GDM1 (cell line): ENCODE measurements around the gene PCBD1.

ENCODE experiments used
- DNase-seq: peaks from one replicate; lab custom pipeline; 2025; lab: John Stamatoyannopoulos, UW

PCBD1 gene

GRCh38 chr10:70917226-70917625, 28.9 kb upstream of the PCBD1 start:
- DNase-seq, result no peak

DNA sequence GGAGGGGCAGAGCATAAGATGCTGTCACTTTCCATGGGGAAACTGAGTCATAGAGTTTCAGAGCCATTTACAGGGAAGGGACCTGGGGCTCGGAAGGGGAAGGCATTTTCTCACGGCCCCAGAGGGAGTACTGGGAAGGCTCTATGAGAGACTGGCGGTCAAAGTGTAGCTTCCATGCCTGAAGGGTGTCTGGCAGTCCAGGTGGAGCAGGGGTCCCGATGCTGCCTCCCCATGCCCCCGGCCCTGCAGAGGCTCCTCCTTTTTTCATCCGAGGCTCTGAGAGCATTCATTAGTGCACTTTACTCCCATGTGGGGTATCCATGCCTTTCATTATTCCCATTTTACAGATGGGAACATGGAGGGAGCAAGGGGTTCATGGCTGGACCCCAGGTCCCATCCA, 27.9 kb upstream of the PCBD1 start:
- no peak for DNase-seq

DNA sequence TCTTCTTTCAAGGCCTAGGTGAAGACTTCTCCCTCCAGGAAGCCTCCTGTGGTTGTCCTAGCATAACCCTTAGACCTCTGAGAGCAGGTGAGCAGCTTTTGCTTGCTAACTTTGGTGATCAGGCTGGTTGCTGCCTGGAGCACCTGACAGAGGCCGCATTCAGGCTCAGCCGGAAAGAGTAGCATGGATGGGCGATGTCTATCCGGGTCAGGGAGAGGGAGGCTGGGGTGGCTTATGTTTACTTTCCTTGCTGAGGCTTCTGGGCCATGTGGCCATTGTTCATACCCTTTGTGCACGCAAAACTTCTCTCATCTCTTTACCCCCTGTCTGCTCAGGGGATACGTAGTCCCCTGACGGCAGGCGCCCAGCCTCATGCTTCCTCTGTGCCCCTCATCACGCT, 27.4 kb upstream of the PCBD1 start:
- DNase-seq, result no peak

DNA sequence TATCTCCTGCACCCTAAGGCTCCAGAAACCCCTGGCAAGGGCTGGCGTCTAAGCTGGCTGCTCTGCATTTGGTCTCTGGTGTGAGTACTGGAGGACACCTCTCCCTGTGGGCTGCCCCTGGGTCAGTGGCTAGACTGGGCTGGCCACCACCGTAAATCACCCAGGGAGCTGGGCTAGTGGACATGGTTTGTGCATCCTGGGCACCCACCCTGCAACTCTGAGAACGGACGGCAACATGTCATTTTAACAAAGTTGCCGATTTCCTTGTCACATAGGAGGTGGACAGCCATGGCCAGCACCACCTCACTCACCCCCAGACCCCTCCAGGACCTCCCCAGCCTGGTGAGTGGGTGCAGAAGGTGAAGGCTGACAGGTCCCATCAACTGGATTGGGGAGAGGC, 26.8 kb upstream of the PCBD1 start:
- no peak for DNase-seq

- no peak for DNase-seq
These were observed 26.0 kb upstream of the PCBD1 start for GRCh38 chr10:70914316-70914864.

DNA sequence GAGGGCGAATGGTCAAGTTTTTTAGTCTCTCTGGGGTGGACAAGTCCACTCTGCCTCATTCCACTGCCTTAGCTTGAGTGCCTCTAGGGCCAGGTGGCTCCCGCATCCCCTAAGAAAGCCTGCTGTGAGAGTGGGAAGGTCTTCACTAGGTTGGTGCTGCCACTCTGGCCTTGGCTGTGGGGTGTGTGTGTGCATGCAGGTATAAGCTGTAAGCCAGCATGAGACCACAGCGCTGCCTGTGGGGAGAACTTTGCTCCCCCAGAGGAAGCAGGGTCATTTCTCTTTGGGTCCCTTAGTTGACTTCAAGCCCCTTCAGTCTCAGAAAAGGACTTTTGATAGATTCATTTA, 25.5 kb upstream of the PCBD1 start:
- DNase-seq, result no peak

- DNase-seq, result no peak
These were observed 25.0 kb upstream of the PCBD1 start for GRCh38 chr10:70913191-70913892.

DNA sequence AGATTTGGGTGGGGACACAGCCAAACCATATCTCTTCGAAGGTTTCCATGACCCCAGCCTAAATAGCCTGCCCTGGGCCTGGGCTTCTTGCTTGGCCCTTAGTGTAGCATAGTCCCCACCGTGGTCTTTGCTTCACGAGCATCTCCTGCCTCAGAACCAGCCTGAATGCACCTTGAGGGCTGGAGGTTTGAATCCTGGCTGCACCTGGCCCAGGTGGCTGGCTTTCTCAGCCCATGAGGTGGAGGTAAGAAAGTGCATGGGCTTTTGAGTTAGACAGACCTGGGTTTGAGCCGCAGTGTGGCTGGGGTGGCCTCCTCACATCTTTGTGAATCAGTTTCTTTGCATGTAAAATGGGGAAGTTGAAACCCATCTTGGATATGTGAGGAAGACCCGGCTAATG, 24.2 kb upstream of the PCBD1 start:
- no peak for DNase-seq

DNA sequence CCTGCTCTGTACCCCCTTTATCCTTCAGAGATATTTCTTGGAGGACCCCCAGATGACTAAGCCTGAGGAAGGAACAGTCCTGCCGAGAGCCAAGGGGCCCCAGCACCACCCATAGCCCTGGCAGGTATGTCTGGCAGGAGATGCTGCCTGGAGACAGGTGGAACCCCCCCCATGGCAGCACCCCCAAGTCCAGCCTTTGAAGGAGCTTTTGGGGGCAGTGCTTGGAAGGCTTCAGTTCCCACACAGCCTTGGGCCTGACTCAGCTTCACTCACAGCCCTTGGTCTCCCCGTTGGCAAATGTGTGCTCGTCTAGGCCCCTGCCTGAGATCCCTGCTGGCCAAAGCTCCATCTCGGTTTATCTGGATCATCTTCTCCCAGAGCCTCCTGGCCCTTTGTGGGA, 23.0 kb upstream of the PCBD1 start:
- no peak for DNase-seq

DNA sequence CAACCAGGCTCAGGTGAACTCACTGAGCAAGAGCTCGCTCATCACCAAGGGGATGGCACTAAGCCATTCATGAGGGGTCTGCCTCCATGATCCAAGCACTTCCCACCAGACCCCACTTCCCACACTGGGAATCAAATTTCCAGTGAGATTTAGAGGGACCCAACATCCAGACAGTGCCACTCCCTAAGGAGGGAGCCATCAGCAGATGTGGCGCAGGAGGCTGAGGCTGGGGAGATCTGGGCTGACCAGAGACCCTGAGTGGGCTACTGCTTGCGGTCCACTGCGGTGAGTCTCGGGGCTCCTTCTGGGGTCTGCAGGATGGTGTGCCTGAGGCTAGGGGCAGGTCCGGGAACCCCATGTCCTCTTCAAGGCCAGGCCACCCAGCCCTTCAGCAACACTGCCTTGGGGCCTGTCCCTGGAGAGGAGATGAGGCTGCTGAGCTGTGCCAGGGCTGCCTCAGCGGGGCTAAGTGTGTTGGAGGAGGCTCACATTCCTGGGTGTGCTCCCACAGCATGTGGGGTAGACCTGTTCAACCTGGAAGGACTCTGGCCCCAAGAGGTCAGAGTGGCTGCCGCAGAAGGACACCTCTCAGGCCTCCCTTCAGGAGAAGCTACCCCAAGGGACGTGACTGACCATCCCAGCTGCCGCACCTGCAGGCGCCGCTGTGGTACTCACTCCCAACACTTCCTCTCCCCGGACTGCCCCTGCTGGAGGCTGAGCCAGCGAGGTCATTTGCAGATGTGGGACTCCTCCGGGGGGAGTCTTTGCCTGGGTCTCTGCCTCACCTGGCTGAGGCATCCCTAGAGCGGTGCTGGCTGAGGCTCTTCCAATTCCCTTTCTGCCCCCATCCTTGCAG, 22.3 kb upstream of the PCBD1 start:
- DNase-seq, result no peak

DNA sequence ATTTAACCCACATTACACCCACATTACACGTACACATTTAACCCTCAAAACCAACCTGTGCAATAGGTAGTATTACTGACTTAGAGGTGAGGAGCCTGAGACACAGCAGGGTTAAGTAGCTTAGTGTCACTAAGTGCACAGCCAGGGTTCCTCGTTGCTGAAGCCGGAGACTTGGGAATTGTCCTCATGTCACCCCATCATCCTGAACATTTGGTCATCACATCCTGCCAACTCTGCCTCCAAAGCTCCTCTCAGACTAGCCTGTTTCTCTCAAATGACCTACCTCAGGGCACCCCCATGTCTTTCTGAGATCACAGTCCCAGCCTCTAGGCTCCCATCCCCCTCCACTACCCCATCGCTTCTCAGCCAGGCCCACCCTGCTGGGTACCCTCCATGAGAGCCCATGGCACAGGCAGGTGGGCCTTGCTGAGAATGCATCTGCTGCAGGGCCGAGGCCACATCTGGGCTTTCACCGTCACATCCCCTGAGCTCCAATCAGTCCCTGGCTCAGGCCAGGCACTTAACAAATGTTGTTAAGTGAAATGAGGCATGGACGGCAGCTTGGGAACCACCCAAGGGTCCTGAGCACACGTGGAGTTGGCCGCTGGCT, 21.1 kb upstream of the PCBD1 start:
- no peak for DNase-seq

DNA sequence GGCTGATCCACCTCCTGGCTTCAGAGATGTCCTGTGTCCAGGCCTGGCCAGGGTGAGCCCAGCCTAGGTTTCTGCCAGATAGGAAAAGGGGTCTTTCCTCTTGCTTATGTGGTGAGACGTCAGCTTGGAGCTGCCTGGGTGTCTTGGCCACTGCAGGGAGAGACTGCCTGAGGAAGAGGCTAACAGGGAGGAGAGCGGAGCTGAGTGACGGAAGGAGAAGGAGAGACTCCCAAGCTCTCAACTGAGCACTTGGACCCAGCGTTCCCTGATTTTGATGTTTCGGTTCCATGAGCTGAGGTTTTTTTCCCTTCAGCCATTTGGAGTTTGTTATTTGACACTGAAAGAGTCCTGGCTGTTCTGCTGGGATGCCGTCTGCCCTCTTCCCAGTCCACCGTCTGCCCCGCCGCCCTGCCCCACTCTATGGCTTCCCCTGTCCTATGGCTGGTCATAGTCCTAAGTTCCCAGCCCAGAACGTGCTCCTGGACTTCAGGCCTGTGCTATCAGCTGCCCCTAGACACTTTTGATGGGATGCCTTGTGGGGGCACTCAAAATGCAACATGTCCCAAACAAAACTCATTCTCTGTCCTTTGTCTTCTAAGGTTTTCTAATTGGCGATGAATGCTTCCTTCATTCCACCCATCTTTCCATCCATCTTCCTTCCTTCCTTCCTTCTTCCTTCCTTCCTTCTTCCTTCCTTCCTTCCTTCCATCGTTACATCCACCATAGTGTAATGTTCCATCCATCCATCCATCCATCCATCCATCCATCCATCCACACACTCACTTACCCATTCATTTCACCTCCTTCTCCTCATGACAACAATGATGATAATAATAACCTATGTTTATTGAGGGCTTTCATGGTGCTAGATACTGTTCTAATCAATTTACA, 20.3 kb upstream of the PCBD1 start:
- DNase-seq, result no peak

GRCh38 chr10:70907637-70908405, 19.5 kb upstream of the PCBD1 start:
- DNase-seq, result no peak

DNA sequence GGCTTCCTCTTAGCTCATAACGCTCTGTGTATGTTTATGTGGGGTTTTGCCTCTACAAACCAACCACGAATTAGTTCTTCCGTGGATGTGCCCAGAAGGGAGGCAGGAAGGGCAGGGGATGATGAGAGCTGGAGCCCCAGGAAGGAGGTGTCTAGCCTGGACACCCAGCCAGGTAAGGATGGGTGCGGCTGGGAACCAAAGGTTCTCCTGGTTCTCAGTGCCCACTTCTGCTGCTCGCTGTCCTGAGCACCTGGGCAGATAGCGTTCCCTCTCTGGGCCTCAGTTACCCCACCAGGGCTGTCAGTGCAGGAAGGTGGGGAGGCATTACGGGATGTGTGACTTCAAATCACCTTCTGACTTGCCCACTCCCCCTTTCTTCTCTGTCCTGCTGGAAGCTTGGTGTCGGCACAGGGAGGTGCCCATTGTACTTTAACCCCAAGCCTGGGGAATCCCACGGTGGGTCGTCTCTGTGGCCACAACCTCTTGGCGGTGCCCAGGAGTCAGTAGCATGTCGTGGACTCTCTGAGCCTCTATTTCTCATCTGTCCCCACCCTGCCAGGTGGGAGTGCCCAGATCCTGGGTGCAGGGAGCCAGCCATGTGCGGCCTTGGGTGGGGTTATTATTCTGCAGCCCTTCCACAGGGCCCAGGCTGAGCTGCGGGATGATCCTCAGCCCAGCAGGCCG, 18.7 kb upstream of the PCBD1 start:
- no peak for DNase-seq

- DNase-seq, result no peak
These were observed 17.8 kb upstream of the PCBD1 start for GRCh38 chr10:70906031-70906783.

GRCh38 chr10:70905071-70906021, 17.0 kb upstream of the PCBD1 start:
- no peak for DNase-seq

DNA sequence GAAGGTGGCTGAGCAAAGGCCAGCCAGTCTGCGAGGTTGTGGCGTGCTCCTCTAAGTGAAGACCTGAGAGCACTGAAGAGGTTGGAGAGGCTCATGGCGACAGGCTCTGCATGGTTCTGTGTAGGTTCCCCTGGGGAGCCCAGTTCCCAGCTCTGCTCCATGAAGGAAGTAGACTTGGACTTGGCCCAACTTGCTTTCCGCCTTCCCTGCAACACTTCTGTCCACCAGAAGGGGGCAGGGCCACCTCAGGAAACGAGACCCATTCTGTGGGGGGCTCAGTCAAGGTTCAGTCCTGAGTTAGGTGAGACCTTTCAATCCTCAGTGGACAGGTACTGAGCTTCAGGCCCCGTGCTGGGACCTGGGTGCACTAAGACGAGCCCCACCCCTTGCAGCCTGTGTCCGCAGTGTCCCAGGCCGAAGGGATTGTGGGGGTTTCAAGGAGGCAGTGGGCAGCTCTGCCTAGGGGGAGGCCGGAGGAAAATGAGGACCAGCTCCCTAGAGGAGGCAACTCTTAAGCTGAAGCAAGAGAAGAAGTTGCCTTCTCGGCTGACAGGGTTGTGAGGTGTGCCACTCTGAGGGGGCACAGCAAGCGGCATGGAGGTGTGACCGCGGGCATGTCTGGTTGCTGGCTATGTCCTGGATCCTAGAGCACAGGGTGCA, 15.0 kb upstream of the PCBD1 start:
- DNase-seq, result peak; percentile 23

DNA sequence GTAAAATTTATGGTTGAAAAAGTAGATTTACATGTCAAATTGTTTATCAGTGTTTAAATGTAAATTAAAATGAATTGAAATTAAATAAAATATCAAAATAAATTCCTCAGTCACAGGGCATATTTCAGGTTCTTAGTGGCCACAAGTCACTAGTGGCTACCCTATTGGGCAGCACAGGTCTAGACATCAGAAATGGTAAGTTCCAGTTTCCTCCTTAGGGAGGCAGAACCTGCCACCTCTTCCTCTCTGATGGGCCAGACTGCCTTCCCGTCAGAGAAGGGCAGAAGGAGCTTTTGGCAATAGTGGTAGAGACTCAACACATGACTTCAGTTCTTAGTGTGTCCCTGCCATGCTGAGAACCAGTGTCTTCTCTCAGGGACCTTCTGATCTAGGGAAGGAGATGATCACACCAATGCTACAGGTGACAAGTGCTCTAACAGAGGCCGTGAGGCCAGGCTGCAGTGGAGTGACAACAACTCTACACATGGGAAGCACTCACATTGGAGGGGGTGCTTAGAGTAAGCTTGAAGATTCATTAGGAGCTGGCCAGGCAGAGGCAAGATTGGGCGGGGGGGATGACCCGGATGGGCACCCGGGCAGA, 14.4 kb upstream of the PCBD1 start:
- no peak for DNase-seq
